Measurements from ENCODE around the gene PRKAG2. TPM values are rescaled to one million over a fixed set of nuclear protein-coding genes. Genes with fewer than 3 reads are reported as not detected.

PRKAG2 gene
- total RNA-seq, 4 donors from 2014 or later, result 7.5 to 14.3 (median 12.2) TPM

- no peak overlapping the region for H3K4me3 ChIP-seq (ENCODE audit: low read depth, poor library complexity, severe bottlenecking)
- DNase-seq (ENCODE audit: low spot score in 2 of 2), result no peak
- intact Hi-C loops (cut with DNase I; ENCODE audit: low total_unique reads), result no loop called here
- TF ChIP-seq CTCF (IDR thresholded peaks at IDR 0.05) (no peak), POLR2A (IDR thresholded peaks at IDR 0.05) (no peak)
- WGBS, 2 donors, result 84 to 90% methylated on average over 14 to 16 of the region's 16 CpGs
Observed at GRCh38 chr7:151792636-151793035, 84.3 kb downstream of the PRKAG2 start.

- DNase-seq (ENCODE audit: low spot score in 2 of 2), result no peak
- no peak overlapping the region for H3K4me3 ChIP-seq (ENCODE audit: low read depth, poor library complexity, severe bottlenecking)
- intact Hi-C loops (cut with DNase I; ENCODE audit: low total_unique reads), result no loop called here
- TF ChIP-seq POLR2A (IDR thresholded peaks at IDR 0.05), result no peak
- 94 to 96% methylated on average over 2 of the region's 2 CpGs for WGBS, 2 donors
Observed at GRCh38 chr7:151792086-151792485, 84.8 kb downstream of the PRKAG2 start.

GRCh38 chr7:151790830-151791620 is 85.9 kb downstream of the PRKAG2 start:
- WGBS, 2 donors, result 86 to 89% methylated on average over 17 to 19 of the region's 19 CpGs
- no peak for DNase-seq (ENCODE audit: low spot score in 2 of 2)
- H3K4me3 ChIP-seq (ENCODE audit: low read depth, poor library complexity, severe bottlenecking), result no peak overlapping the region
- TF ChIP-seq POLR2A (IDR thresholded peaks at IDR 0.05), result no peak
- intact Hi-C loops (cut with DNase I; ENCODE audit: low total_unique reads), result no loop called here

GRCh38 chr7:151790095-151790829 is 86.7 kb downstream of the PRKAG2 start:
- TF ChIP-seq CTCF (IDR thresholded peaks at IDR 0.05), result no peak
- no peak for TF ChIP-seq POLR2A (IDR thresholded peaks at IDR 0.05)
- intact Hi-C loops (cut with DNase I; ENCODE audit: low total_unique reads), result no loop called here
- DNase-seq (ENCODE audit: low spot score in 2 of 2), result no peak
- 94% methylated on average over 11 of the region's 11 CpGs for WGBS, 2 donors
- no peak overlapping the region for H3K4me3 ChIP-seq (ENCODE audit: low read depth, poor library complexity, severe bottlenecking)

GRCh38 chr7:151789380-151789947 is 87.5 kb downstream of the PRKAG2 start:
- no peak overlapping the region for H3K4me3 ChIP-seq (ENCODE audit: low read depth, poor library complexity, severe bottlenecking)
- DNase-seq (ENCODE audit: low spot score in 2 of 2), result no peak
- WGBS, 2 donors, result 91 to 94% methylated on average over 11 of the region's 11 CpGs
- TF ChIP-seq POLR2A (IDR thresholded peaks at IDR 0.05), result no peak
- TF ChIP-seq CTCF (IDR thresholded peaks at IDR 0.05), result no peak
- intact Hi-C loops (cut with DNase I; ENCODE audit: low total_unique reads), result no loop called here

GRCh38 chr7:151787348-151787747 is 89.6 kb downstream of the PRKAG2 start:
- intact Hi-C loops (cut with DNase I; ENCODE audit: low total_unique reads), result no loop called here
- WGBS, 2 donors, result 98 to 100% methylated on average over 3 of the region's 3 CpGs
- DNase-seq (ENCODE audit: low spot score in 2 of 2), result no peak
- H3K4me3 ChIP-seq (ENCODE audit: low read depth, poor library complexity, severe bottlenecking), result no peak overlapping the region
- no peak for TF ChIP-seq POLR2A (IDR thresholded peaks at IDR 0.05)
- TF ChIP-seq CTCF (IDR thresholded peaks at IDR 0.05), result no peak

Data from lower leg skin (tissue), 4 donors.